ENCODE data around the gene CAMTA1.

Gene CAMTA1

GRCh38 chr1:6963912-6964307, 178.7 kb downstream of the CAMTA1 start:
- WGBS, 2 experiments (ENCODE audit: insufficient coverage in 2 of 2): 88 to 94% methylated on average over 2 to 5 of the region's 5 CpGs
- Histone ChIP-seq H3K4me1 (ENCODE audit: control insufficient read depth, insufficient read depth, low read length, poor library complexity, severe bottlenecking) (no peaks in the 10 kb centered on the region), H3K9me3 (ENCODE audit: control insufficient read depth, low read length) (no peaks in the 10 kb centered on the region), H3K27ac (ENCODE audit: low read depth, low read length, severe bottlenecking) (no peak overlapping the region), H3K4me3 (ENCODE audit: extremely low read depth, insufficient read depth, low read length, poor library complexity, severe bottlenecking) (no peak overlapping the region), H3K36me3 (ENCODE audit: control insufficient read depth, insufficient read depth, low read length) (no peaks in the 10 kb centered on the region)

DNA sequence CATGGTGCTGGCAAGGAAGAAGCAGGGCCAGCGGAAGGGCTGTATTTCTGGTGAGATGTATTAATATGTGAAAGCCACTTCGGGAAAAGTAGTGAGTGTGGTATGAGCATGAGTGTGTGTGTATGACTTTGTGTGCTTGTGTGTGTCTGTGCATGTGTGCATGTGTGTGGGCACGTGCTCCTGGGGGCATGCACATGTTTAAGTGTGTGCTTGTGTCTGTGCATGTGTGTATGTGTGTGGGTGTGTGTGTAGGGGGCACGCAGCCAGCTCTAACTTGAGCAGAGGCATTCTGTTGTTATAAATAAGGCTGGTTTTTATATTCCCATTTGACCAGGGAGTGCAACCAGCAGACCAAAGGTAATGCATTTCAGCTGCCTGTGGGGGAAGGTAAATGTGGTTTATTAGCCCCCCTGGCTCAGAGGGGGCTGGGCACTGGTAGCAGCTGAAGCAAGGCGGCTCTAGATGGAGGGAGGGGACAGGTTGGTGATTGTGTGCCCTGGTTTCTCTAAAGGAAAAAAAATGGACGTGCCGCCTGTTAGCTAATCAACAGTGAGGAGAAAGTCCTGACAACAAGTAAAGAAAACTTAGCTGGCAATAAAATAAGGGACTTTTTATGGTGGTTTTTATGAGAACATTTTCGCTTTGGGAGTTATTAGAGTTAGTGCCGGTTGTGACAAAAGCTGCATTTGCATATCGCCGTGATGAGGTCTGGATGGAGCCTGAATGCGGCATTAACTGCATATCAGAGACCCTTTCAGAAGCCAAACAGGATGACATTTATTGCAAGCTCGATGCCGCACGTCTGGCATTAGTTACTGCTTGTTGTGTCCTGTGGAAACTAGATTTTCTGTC, 180.1 kb downstream of the CAMTA1 start:
- H3K9me3 ChIP-seq (ENCODE audit: control insufficient read depth, low read length): no peaks in the 10 kb centered on the region
- H3K4me1 ChIP-seq (ENCODE audit: control insufficient read depth, insufficient read depth, low read length, poor library complexity, severe bottlenecking): no peaks in the 10 kb centered on the region

GRCh38 chr1:6965935-6966241, 180.6 kb downstream of the CAMTA1 start:
- H3K4me3 ChIP-seq (ENCODE audit: extremely low read depth, insufficient read depth, low read length, poor library complexity, severe bottlenecking): no peak overlapping the region
- H3K9me3 ChIP-seq (ENCODE audit: control insufficient read depth, low read length): no peaks in the 10 kb centered on the region
- no peak overlapping the region for H3K27ac ChIP-seq (ENCODE audit: low read depth, low read length, severe bottlenecking)
- no peaks in the 10 kb centered on the region for H3K36me3 ChIP-seq (ENCODE audit: control insufficient read depth, insufficient read depth, low read length)
- no peaks in the 10 kb centered on the region for H3K4me1 ChIP-seq (ENCODE audit: control insufficient read depth, insufficient read depth, low read length, poor library complexity, severe bottlenecking)
- 92 to 100% methylated on average over 3 to 4 of the region's 7 CpGs for WGBS, 2 experiments (ENCODE audit: insufficient coverage in 2 of 2)

More for the DNA sequence above, 180.1 kb downstream of the CAMTA1 start:
- H3K36me3 ChIP-seq (ENCODE audit: control insufficient read depth, insufficient read depth, low read length): no peaks in the 10 kb centered on the region
- no peak overlapping the region for H3K4me3 ChIP-seq (ENCODE audit: extremely low read depth, insufficient read depth, low read length, poor library complexity, severe bottlenecking)
- WGBS, 2 experiments (ENCODE audit: insufficient coverage in 2 of 2): 83 to 87% methylated on average over 12 to 14 of the region's 15 CpGs
- H3K27ac ChIP-seq (ENCODE audit: low read depth, low read length, severe bottlenecking): no peak overlapping the region

DNA sequence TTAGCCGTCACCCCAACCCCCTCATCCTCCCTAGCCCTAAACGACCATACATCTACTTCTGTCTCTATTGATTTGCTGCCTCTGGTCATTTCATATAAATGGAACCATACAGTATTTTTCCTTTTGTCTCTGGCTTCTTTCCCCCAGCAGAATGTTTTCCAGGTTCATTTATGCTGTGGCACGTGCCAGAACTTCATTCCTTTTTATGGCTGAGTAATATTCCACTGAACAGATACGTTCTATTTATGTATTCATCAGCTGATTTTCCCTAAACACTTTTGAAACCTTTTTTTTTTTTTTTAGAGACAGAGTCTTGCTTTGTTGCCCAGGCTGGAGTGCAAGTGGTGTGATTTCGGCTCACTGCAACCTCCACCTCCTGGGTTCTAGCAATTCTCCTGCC, 181.1 kb downstream of the CAMTA1 start:
- Histone ChIP-seq H3K27ac (ENCODE audit: low read depth, low read length, severe bottlenecking) (no peak overlapping the region), H3K9me3 (ENCODE audit: control insufficient read depth, low read length) (no peaks in the 10 kb centered on the region), H3K4me1 (ENCODE audit: control insufficient read depth, insufficient read depth, low read length, poor library complexity, severe bottlenecking) (no peaks in the 10 kb centered on the region), H3K4me3 (ENCODE audit: extremely low read depth, insufficient read depth, low read length, poor library complexity, severe bottlenecking) (no peak overlapping the region), H3K36me3 (ENCODE audit: control insufficient read depth, insufficient read depth, low read length) (no peaks in the 10 kb centered on the region)
- WGBS, 2 experiments (ENCODE audit: insufficient coverage in 2 of 2): 95 to 100% methylated on average over 2 to 4 of the region's 5 CpGs

DNA sequence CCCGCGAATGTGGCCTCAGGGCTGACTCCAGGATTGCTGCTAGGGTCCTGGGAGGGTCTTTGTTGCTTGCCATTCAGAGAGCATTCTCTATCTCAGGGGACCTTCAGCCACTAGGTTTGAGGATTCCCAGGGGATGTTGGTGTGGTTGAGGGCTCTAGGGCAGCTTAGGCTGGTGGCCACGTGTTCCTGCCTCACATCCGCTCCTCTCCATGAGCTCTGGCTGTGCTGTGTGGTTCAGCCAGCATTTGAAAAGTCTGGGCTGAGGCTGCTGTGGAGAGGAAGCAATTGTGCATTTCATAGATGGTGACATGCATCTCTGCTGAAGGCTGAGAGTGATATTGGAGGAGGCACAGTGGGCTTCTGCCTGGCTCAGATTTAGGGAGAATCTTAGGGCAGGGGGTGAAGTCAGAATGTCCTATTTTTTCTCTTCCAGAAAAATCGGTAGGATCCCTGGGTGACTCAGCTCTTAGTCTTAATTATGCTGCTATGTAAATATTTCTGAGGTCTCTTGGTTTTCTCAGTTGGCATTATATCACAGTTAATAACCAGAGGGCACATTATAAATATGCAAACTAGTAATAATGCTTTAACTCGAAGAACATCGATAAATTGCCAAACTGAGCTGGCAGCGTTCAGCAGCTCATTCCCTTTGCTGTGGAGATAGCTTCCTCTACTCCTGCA, 182.3 kb downstream of the CAMTA1 start:
- H3K4me3 ChIP-seq (ENCODE audit: extremely low read depth, insufficient read depth, low read length, poor library complexity, severe bottlenecking): no peak overlapping the region
- H3K4me1 ChIP-seq (ENCODE audit: control insufficient read depth, insufficient read depth, low read length, poor library complexity, severe bottlenecking): no peaks in the 10 kb centered on the region
- H3K9me3 ChIP-seq (ENCODE audit: control insufficient read depth, low read length): no peaks in the 10 kb centered on the region
- 84 to 95% methylated on average over 4 to 5 of the region's 8 CpGs for WGBS, 2 experiments (ENCODE audit: insufficient coverage in 2 of 2)
- H3K27ac ChIP-seq (ENCODE audit: low read depth, low read length, severe bottlenecking): no peak overlapping the region
- no peaks in the 10 kb centered on the region for H3K36me3 ChIP-seq (ENCODE audit: control insufficient read depth, insufficient read depth, low read length)

DNA sequence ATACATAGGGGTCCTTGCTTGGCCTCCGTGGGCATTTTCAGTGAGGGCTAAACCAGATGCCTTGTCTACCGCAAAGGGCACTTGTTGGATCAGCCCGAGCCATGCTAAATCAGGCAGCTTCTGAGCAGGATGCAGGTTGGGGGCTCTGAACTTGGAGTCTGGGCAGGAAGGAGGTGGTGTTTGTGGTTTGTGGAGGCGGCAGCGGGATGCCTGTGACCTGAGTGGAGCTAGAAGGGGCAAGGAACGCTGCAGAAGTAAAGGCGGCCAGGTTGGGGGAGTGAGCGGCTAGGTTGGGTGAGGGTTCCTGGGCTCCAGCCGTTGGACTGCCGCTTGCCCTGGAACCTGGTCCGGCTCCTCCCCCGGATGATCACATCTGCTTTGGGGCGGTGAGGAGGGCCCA, 183.9 kb downstream of the CAMTA1 start:
- Histone ChIP-seq H3K9me3 (ENCODE audit: control insufficient read depth, low read length) (no peaks in the 10 kb centered on the region), H3K36me3 (ENCODE audit: control insufficient read depth, insufficient read depth, low read length) (no peaks in the 10 kb centered on the region), H3K27ac (ENCODE audit: low read depth, low read length, severe bottlenecking) (no peak overlapping the region), H3K4me3 (ENCODE audit: extremely low read depth, insufficient read depth, low read length, poor library complexity, severe bottlenecking) (no peak overlapping the region), H3K4me1 (ENCODE audit: control insufficient read depth, insufficient read depth, low read length, poor library complexity, severe bottlenecking) (no peaks in the 10 kb centered on the region)
- WGBS, 2 experiments (ENCODE audit: insufficient coverage in 2 of 2): 93 to 95% methylated on average over 12 to 13 of the region's 13 CpGs

- Histone ChIP-seq H3K4me1 (ENCODE audit: control insufficient read depth, insufficient read depth, low read length, poor library complexity, severe bottlenecking) (no peaks in the 10 kb centered on the region), H3K4me3 (ENCODE audit: extremely low read depth, insufficient read depth, low read length, poor library complexity, severe bottlenecking) (no peak overlapping the region), H3K27ac (ENCODE audit: low read depth, low read length, severe bottlenecking) (no peak overlapping the region), H3K36me3 (ENCODE audit: control insufficient read depth, insufficient read depth, low read length) (no peaks in the 10 kb centered on the region), H3K9me3 (ENCODE audit: control insufficient read depth, low read length) (no peaks in the 10 kb centered on the region)
- 89 to 96% methylated on average over 2 of the region's 2 CpGs for WGBS, 2 experiments (ENCODE audit: insufficient coverage in 2 of 2)
Measured at GRCh38 chr1:6969762-6970161, 184.5 kb downstream of the CAMTA1 start.

DNA sequence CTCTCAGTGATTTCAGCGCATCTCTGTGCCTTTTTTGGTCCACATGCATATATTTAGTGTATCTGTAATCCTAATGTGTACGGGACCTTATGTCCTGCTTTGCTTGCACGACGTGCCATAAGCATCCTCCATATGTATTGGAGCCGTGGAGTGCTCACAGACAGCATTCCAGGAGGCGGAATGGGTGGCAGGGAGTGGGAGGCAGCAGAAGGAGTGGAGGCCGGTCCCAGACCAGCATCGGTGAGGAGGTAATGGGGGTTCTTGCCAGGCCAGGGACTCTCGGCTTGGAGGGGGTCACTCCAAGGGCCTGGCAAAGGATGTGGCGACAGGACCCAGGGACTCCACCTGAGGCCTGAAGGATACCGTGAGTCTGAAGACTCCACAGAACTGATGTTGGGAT, 185.0 kb downstream of the CAMTA1 start:
- 95 to 96% methylated on average over 7 to 10 of the region's 11 CpGs for WGBS, 2 experiments (ENCODE audit: insufficient coverage in 2 of 2)
- Histone ChIP-seq H3K4me1 (ENCODE audit: control insufficient read depth, insufficient read depth, low read length, poor library complexity, severe bottlenecking) (no peaks in the 10 kb centered on the region), H3K4me3 (ENCODE audit: extremely low read depth, insufficient read depth, low read length, poor library complexity, severe bottlenecking) (no peak overlapping the region), H3K9me3 (ENCODE audit: control insufficient read depth, low read length) (no peaks in the 10 kb centered on the region), H3K36me3 (ENCODE audit: control insufficient read depth, insufficient read depth, low read length) (no peaks in the 10 kb centered on the region), H3K27ac (ENCODE audit: low read depth, low read length, severe bottlenecking) (no peak overlapping the region)

GRCh38 chr1:6971048-6971447, 185.8 kb downstream of the CAMTA1 start:
- Histone ChIP-seq H3K36me3 (ENCODE audit: control insufficient read depth, insufficient read depth, low read length) (no peaks in the 10 kb centered on the region), H3K4me3 (ENCODE audit: extremely low read depth, insufficient read depth, low read length, poor library complexity, severe bottlenecking) (no peak overlapping the region), H3K27ac (ENCODE audit: low read depth, low read length, severe bottlenecking) (no peak overlapping the region), H3K9me3 (ENCODE audit: control insufficient read depth, low read length) (no peaks in the 10 kb centered on the region), H3K4me1 (ENCODE audit: control insufficient read depth, insufficient read depth, low read length, poor library complexity, severe bottlenecking) (no peaks in the 10 kb centered on the region)
- 84 to 85% methylated on average over 7 to 8 of the region's 9 CpGs for WGBS, 2 experiments (ENCODE audit: insufficient coverage in 2 of 2)

GRCh38 chr1:6971699-6972098, 186.4 kb downstream of the CAMTA1 start:
- no peak overlapping the region for H3K4me3 ChIP-seq (ENCODE audit: extremely low read depth, insufficient read depth, low read length, poor library complexity, severe bottlenecking)
- WGBS, 2 experiments (ENCODE audit: insufficient coverage in 2 of 2): 90 to 96% methylated on average over 6 to 8 of the region's 11 CpGs
- H3K36me3 ChIP-seq (ENCODE audit: control insufficient read depth, insufficient read depth, low read length): no peaks in the 10 kb centered on the region
- H3K27ac ChIP-seq (ENCODE audit: low read depth, low read length, severe bottlenecking): no peak overlapping the region
- no peaks in the 10 kb centered on the region for H3K4me1 ChIP-seq (ENCODE audit: control insufficient read depth, insufficient read depth, low read length, poor library complexity, severe bottlenecking)
- peaks cover 5% of the 10 kb centered on the region for H3K9me3 ChIP-seq (ENCODE audit: control insufficient read depth, low read length)

DNA sequence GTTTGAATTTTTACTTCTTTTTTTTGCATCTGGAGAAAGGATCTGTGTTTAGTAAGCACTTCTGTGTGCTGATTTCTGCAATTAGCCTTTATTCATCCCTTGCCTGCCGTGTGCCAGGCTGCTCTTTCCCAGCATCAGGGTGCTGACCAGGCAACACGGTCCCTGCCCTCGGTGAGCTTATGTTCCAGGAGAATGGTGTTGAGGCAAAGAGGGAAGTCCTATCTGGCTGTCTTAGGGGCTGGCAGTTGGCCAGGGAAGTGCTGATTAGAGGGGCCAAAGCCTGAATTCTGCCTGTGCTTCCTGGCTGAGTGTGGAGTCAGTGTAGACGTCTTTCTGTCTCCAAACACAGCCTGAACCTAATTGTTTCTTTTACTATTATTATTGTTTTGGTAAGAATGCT, 187.1 kb downstream of the CAMTA1 start:
- no peaks in the 10 kb centered on the region for H3K4me1 ChIP-seq (ENCODE audit: control insufficient read depth, insufficient read depth, low read length, poor library complexity, severe bottlenecking)
- no peaks in the 10 kb centered on the region for H3K36me3 ChIP-seq (ENCODE audit: control insufficient read depth, insufficient read depth, low read length)
- 83 to 90% methylated on average over 1 to 3 of the region's 4 CpGs for WGBS, 2 experiments (ENCODE audit: insufficient coverage in 2 of 2)
- H3K4me3 ChIP-seq (ENCODE audit: extremely low read depth, insufficient read depth, low read length, poor library complexity, severe bottlenecking): no peak overlapping the region
- H3K9me3 ChIP-seq (ENCODE audit: control insufficient read depth, low read length): peaks cover 5% of the 10 kb centered on the region
- H3K27ac ChIP-seq (ENCODE audit: low read depth, low read length, severe bottlenecking): no peak overlapping the region
